Measurements from ENCODE around the gene TTLL10.

The TTLL10 gene

GRCh38 chr1:1173793-1174415, at the start of gene TTLL10:
Gene TTLL10, plus strand, starts transcription at chr1:1173880. Its CDS starts 5,336 bp downstream, at chr1:1179216.
- DNase-seq (ENCODE audit: low read depth in 3 of 3, low spot score in 1 of 3), result no peak

DNA sequence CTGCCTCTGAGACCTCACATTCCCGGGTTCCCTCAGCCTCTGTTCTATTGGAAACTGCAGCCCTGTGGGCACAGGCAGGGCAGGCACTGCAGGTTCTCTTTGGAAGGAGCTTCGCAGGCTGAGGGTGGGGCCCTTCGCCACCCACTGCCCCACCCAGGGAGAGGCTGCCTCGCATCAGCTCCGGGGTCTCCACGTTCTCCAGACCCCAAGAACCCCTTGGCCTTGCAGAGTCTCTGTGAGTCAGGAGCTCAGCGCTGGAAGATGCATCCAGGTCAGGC, 49.2 kb upstream of the TTLL10 start:
- no peak for DNase-seq (ENCODE audit: low read depth in 3 of 3, low spot score in 1 of 3)

GRCh38 chr1:1124786-1125642, 48.7 kb upstream of the TTLL10 start:
- DNase-seq (ENCODE audit: low read depth in 3 of 3, low spot score in 1 of 3), result no peak

DNA sequence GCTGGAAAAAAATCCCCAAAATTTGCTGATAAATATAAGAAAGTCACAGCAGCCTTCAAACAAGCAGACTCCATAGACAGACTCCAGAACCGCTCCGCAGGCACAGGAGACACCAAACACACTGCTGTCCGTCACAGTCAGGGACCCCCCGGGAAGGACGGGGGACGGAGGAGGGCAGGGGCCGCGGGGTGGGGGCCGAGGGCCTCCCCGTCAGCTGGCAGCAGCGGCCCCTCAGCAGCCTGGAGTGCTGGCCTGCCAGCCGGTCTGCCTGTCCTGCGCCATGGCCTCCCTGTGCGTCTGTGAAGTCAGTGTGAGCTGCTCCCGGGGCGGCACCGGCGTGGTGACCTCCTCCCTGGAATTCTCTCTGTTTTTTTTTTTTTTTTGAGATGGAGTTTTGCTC, 47.7 kb upstream of the TTLL10 start:
- DNase-seq (ENCODE audit: low read depth in 3 of 3, low spot score in 1 of 3), result no peak

DNA sequence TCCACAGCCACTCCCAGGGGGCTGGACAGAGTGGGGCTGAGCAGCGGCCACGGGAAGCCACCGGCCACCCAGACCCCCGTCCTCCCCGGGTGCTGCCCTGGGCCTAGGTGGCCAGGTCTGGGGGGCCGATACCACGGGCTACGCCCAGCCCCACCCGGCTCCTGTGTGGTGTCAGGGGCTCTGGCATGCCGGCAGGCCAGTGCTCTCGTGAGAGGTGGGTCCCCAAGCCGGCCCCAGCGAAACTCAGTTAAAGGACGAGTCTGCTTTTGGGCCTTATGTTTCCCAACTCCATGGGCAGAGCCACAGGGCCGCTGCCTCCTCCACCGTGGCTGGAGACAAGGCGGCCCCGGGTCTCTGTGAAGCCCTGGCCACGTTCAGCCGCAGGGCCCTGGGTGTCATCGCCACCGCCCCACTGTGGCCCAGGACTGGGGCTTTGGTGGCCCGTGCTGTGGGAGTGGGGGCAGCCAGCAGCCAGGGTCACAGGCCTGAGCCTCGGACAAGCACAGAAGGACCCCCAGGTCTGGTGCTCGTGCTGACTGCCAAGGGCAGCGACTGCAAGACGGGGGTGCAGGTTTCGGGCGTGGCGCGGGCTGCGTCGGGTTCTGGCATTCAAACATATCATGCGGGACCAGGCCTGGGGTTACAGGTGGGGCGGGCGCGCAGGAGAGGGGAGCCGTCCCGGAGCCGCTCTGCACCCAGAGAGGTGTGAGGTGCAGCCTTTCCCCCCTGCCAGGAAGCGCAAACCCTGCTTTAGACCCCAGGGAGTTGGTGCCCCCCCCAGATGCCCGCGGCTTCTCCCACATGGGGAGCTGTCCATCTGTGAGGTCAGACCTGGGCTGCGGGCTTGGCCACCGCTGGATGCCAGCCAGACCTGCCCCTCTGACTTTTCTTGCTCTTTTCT, 45.9 kb upstream of the TTLL10 start:
- DNase-seq (ENCODE audit: low read depth in 3 of 3, low spot score in 1 of 3), result no peak

DNA sequence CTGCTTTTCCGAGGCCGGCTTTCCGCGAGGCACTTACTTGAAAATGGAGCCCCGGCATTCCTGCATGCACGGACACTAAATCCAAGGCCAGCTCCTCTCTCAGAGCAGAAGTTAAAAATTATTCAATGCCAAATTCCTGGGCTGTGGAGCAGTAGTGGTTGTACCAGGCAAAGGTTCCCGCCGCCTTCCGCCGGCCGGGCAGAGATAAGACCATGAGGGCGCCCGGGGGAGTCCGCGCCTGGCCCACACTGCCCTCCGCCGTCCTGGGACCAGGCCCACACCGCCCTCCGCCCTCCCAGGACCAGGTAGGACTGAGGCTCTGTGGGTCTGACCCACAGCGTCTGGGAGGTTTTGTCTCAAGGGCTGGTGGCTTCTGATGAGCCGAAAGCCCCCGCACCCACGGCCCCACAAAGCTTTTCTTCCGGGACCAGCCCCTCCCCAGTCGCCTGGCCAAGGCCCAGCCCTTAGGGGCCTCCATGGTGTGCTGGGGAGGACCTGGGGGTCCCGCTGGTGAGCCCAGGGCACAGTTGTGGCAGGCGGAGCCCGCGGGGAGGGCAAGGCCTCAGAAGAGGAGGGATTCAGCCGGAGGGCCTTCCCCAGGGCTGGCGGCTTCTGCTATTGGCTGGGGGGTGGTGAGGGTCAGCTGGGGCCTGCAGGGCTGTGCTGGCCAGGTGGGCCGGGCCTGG, 45.1 kb upstream of the TTLL10 start:
- DNase-seq (ENCODE audit: low read depth in 3 of 3, low spot score in 1 of 3), result no peak

- DNase-seq (ENCODE audit: low read depth in 3 of 3, low spot score in 1 of 3), result no peak
Observed at GRCh38 chr1:1129381-1129821, 44.3 kb upstream of the TTLL10 start.

DNA sequence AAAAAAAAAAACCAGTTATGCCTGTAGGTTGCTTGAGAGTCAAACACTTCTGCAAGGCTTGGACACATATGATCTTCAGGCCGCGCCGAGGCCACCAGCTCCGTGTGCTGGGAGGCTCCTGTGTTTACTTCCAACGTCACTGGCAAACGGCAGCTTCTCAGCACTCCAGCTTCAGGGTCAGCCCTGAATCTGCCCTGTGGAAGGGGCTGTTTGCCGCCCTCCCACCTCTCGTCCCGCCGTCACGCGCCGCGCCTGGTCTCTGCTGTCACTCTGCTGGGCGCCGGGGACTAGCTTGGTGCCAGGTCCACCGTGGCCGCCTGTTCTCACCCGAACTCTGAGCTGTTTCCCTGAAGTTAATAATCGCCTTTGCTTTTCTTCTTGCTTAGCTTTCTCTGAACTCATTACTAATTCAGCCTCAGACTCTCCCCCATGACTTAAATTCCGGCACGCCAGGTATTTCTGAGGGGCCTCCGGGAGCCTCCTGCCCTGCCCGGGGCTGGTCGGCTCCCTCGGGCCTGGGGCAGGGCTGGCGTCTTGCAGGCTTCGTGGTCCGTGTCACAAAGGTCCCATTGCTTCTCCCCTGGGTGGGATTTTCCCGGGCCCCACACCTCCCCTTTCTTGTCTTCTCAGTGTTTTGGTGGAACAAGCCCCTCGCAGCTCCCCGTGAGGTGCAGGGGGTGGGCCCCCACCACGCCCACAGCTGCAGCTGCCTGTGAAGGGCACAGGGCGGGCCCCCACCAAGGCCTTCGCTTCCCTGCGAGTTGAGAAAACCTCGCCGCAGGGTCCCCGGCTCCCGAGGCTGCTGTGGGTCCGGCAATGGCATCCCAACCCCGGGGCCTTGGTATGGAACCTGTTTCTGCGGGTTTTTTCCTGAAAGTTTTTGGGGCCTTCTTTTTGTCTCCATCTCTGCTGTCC, 43.2 kb upstream of the TTLL10 start:
- DNase-seq (ENCODE audit: low read depth in 3 of 3, low spot score in 1 of 3), result no peak

DNA sequence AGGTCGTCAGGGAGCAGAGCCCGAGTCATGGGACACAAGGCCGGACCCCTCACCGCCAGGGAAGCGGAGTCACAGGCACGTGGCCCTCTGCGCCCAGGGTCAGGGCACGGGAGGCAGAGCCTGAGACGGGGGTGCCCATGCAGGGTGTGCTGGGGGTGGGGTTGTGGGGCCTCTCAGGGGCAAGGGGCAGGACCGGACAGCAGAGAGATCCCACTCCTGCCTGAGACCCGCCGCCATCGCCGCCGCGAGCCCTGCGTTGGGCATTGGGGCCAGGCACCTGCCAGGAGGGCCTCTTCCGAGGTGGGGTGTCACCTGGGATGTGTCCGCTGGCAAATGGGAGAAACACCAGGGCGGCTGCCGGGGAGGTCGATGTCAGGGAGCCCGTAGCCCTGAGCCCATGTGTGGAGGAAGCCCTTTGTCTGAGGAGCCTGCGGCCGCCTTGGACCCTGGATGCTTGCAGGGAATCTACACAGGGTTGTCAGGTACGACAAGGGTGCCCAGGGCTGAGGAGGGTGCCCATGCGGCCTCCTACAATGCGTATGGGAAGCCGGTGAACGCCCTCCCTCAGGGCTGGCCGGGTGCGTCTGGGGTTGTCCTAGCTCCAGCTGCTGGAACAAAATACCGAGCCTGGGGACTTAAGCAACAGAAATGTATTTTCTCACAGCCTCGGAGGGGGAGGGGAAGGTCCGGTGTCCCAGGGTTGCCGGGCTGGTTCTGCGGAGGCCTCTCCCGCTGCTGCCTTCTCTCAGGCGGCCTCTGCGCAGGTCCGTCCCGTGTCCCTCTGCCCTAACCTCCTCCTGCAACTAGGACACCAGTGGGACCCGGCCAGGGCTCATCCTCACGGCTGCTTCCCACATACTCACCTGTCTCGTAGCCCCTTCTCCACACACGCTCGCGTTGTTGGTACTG, 41.4 kb upstream of the TTLL10 start:
- no peak for DNase-seq (ENCODE audit: low read depth in 3 of 3, low spot score in 1 of 3)

GRCh38 chr1:1132956-1133750, 40.5 kb upstream of the TTLL10 start:
- DNase-seq (ENCODE audit: low read depth in 3 of 3, low spot score in 1 of 3), result no peak

DNA sequence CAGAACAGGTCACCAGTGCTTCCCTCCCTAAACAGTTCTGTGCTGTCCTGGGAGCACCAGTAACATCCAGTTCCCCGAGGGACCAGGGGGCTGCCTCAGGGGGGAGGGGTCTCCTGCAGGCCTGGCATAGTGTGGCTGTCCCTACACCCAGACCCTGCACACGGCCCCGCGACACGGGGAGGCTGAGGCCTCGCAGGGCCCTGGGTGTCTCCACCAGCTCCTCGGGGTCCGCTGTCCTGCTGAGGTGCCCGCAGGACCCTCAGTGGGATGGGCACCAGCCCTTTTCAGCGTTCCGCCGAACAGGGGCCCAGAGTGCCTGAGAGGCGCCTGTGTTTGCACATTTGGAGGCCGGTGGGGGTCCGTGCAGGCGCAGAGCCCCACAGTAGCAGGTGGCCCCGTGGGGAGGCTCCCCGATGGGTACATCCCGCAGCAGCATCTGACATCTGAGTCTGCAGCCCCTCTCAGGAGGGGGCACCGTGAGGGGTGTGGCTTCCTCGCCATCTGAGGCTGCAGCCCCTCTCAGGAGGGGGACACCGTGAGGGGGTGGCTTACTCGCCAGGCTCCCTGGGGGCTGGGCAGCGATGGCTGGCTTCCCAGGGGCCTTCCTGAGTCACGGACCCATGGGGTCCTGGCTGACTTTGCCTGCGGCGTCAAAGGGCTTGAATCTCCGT, 39.2 kb upstream of the TTLL10 start:
- no peak for DNase-seq (ENCODE audit: low read depth in 3 of 3, low spot score in 1 of 3)

- no peak for DNase-seq (ENCODE audit: low read depth in 3 of 3, low spot score in 1 of 3)
Observed at GRCh38 chr1:1135339-1136136, 38.1 kb upstream of the TTLL10 start.

- DNase-seq (ENCODE audit: low read depth in 3 of 3, low spot score in 1 of 3), result no peak
Observed at GRCh38 chr1:1136547-1137230, 37.0 kb upstream of the TTLL10 start.

DNA sequence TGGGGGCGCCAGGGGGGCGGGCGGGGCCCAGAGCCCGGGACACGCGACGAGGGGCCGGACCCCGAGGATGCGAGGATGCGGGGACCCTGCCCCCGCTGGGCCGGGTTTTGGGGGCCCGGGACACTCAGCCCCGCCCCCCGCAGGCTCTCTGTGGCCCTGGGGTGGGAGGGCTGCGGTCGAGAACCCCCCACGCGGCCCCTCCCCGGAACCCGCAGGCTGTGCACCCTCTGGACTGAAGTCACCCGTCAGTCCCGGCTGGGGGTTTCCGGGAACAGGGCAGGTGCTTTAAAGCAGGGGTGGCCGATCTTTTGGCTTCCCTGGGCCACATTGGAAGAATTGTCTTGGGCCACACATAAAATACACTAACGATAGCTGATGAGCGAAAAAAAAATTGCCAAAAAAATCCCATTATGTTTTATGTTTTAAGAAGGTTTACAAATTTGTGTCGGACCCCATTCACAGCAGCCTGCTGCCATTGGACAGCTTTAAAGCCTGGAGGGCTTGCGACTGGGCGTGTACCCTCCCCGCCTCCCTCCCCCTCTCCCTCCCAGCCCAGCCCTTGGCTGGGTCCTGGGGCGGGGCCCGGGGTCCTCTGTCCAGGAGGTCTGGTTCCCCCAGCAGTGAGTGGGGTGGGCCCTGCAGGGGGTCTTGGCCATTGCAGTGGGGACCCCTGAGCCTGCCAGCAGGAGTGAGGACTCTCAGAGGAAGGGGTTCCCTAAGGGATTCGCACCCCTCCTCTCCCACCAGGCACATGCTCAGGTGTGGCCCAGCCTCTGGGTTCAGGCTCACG, 36.2 kb upstream of the TTLL10 start:
- DNase-seq (ENCODE audit: low read depth in 3 of 3, low spot score in 1 of 3), result peak; percentile 42 to 61 (median 47)

- no peak for DNase-seq (ENCODE audit: low read depth in 3 of 3, low spot score in 1 of 3)
Observed at GRCh38 chr1:1140673-1141072, 33.0 kb upstream of the TTLL10 start.
